B cell (primary cell): ENCODE data around the gene RDH5.

Source experiments
- CTCF ChIP-seq: fragments of 200-600 bp; IDR thresholded peaks from one replicate; pipeline ENCODE4 v1.8.0; 2022; ENCODE audit warnings: antibody characterized with exemption, mild to moderate bottlenecking
- EZH2 ChIP-seq: IDR thresholded peaks from 2 replicates; pipeline ENCODE4 v1.6.1; 2012; ENCODE audit warnings: borderline replicate concordance, low read depth, mild to moderate bottlenecking, moderate library complexity, low read length; ENCODE audit not compliant: insufficient read depth, poor library complexity, severe bottlenecking

GRCh38 chr12:55746913-55747231, 26.7 kb downstream of the RDH5 start:
- TF ChIP-seq EZH2 (no peak), CTCF (no peak)
